CD8-positive, alpha-beta memory T cell (primary cell): ENCODE measurements around the gene CHD5. TPM values are rescaled to one million over a fixed set of nuclear protein-coding genes. Genes with fewer than 3 reads are reported as not detected.

ENCODE experiments used
- CTCF ChIA-PET: fragments of 350-600 bp; sonication (Branson Sonifier 250); formaldehyde crosslinking; loops from one replicate; lab custom pipeline; 2021; ENCODE audit warnings: antibody characterized with exemption; lab: Charles Lee
- POLR2A ChIA-PET: fragments of 350-600 bp; sonication (Branson Sonifier 250); formaldehyde crosslinking; loops from one replicate; lab custom pipeline; 2021; ENCODE audit warnings: antibody characterized with exemption; lab: Charles Lee
- DNase-seq, 5 donors: peaks; one replicate each; pipeline versions ENCODE4 v3.0.0 to v3.0.0-alpha.2; 2020 to 2022; ENCODE audit warnings: mixed read lengths in 1 of 5
- H3K27ac ChIP-seq: one replicate; pipeline ENCODE4 v1.7.0; 2013; ENCODE audit warnings: low read depth, mild to moderate bottlenecking, low read length, moderate library complexity
- H3K27me3 ChIP-seq: 2 replicates; pipeline ENCODE4 v1.7.0; 2013; ENCODE audit warnings: low read length, mild to moderate bottlenecking; ENCODE audit not compliant: insufficient read depth, poor library complexity, severe bottlenecking
- H3K36me3 ChIP-seq: 2 replicates; pipeline ENCODE4 v1.7.0; 2013; ENCODE audit warnings: mild to moderate bottlenecking, low read length, moderate library complexity; ENCODE audit not compliant: insufficient read depth
- H3K4me1 ChIP-seq: 2 replicates; pipeline ENCODE4 v1.7.0; 2013; ENCODE audit warnings: mild to moderate bottlenecking, low read length, moderate library complexity; ENCODE audit not compliant: insufficient read depth
- H3K4me3 ChIP-seq: 2 replicates; pipeline ENCODE4 v1.7.0; 2013; ENCODE audit warnings: mild to moderate bottlenecking, low read length
- H3K9me3 ChIP-seq: 2 replicates; pipeline ENCODE4 v1.7.0; 2013; ENCODE audit warnings: mild to moderate bottlenecking, low read length
- H3K27ac Mint-ChIP-seq, 8 donors: one replicate each; pipeline ENCODE4 v1.8.0; 2020 to 2021; ENCODE audit warnings: mixed read lengths in 8 of 8, mild to moderate bottlenecking in 6 of 8, inconsistent platforms in 3 of 8, moderate library complexity in 3 of 8
- H3K27me3 Mint-ChIP-seq, 2 donors: one replicate each; pipeline ENCODE4 v1.8.0; 2020 to 2021; ENCODE audit warnings: mixed read lengths in 2 of 2, mild to moderate bottlenecking in 1 of 2, moderate library complexity in 1 of 2
- H3K36me3 Mint-ChIP-seq, 3 donors: one replicate each; pipeline ENCODE4 v1.8.0; 2020 to 2021; ENCODE audit warnings: mixed read lengths in 3 of 3, inconsistent platforms in 1 of 3, mild to moderate bottlenecking in 1 of 3
- H3K4me1 Mint-ChIP-seq, 3 donors: one replicate each; pipeline ENCODE4 v1.8.0; 2020 to 2021; ENCODE audit warnings: mixed read lengths in 3 of 3, inconsistent platforms in 1 of 3, mild to moderate bottlenecking in 1 of 3
- H3K4me3 Mint-ChIP-seq, 7 donors: one replicate each; pipeline ENCODE4 v1.8.0; 2020 to 2021; ENCODE audit warnings: mixed read lengths in 7 of 7, mild to moderate bottlenecking in 6 of 7, moderate library complexity in 4 of 7, inconsistent platforms in 2 of 7
- H3K9me3 Mint-ChIP-seq, 5 donors: one replicate each; pipeline ENCODE4 v1.8.0; 2020 to 2022; ENCODE audit warnings: mixed read lengths in 5 of 5, mild to moderate bottlenecking in 3 of 5, moderate library complexity in 2 of 5, inconsistent platforms in 1 of 5
- polyA plus RNA-seq: library from polyadenylated mRNA; unstranded; fragments of 300-500 nt; fragmentation: Illumina TruSeq; gene quantifications from one replicate; pipeline ENCODE4 v1.2.3, GENCODE V29; 2021
- total RNA-seq, 2 experiments: library from RNA; stranded (reverse); gene quantifications; one replicate each; pipeline ENCODE4 v1.2.3, GENCODE V29; 2021

CHD5 gene
- total and polyA plus RNA-seq, 3 experiments from 2014 or later = 0.61 to 0.82 TPM; not detected in 1

- ChIA-PET POLR2A (no interaction called here), CTCF (no interaction called here)
- no peaks in the 10 kb centered on the region for H3K9me3 ChIP-seq
- Mint-ChIP-seq H3K36me3 (peaks cover 0 to under 1% (median 0%) of the 10 kb centered on the region in 3 donors), H3K4me3 (no peak overlapping the region), H3K4me1 (peaks cover 0 to 7% (median 0%) of the 10 kb centered on the region in 3 donors), H3K9me3 (no peaks in the 10 kb centered on the region), H3K27me3 (peaks cover 0 to 4% of the 10 kb centered on the region in 2 donors), H3K27ac (no peak overlapping the region)
- H3K4me3 ChIP-seq = no peak overlapping the region
- DNase-seq = no peak
- H3K27me3 ChIP-seq = no peaks in the 10 kb centered on the region
- H3K4me1 ChIP-seq = no peaks in the 10 kb centered on the region
- no peaks in the 10 kb centered on the region for H3K36me3 ChIP-seq
- H3K27ac ChIP-seq = no peak overlapping the region
These were observed 75.5 kb downstream of the CHD5 start for GRCh38 chr1:6104631-6105030.

GRCh38 chr1:6103854-6104530 lies 76.1 kb downstream of the CHD5 start:
- Histone ChIP-seq H3K4me3 (no peak overlapping the region), H3K27ac (no peak overlapping the region), H3K27me3 (no peaks in the 10 kb centered on the region), H3K4me1 (no peaks in the 10 kb centered on the region), H3K36me3 (no peaks in the 10 kb centered on the region), H3K9me3 (no peaks in the 10 kb centered on the region)
- H3K4me3 Mint-ChIP-seq = no peak overlapping the region
- peaks cover 0 to 5% (median 0%) of the 10 kb centered on the region in 3 donors for H3K36me3 Mint-ChIP-seq
- H3K4me1 Mint-ChIP-seq = peaks cover 0 to 7% (median 0%) of the 10 kb centered on the region in 3 donors
- H3K27me3 Mint-ChIP-seq = peaks cover 0 to 4% of the 10 kb centered on the region in 2 donors
- CTCF ChIA-PET = no interaction called here
- no peaks in the 10 kb centered on the region for H3K9me3 Mint-ChIP-seq
- POLR2A ChIA-PET = no interaction called here
- peak in 1 of 5 donors; percentile 44 for DNase-seq
- H3K27ac Mint-ChIP-seq = no peak overlapping the region

GRCh38 chr1:6103111-6103853 lies 76.8 kb downstream of the CHD5 start:
- no peak overlapping the region for H3K4me3 Mint-ChIP-seq
- no peaks in the 10 kb centered on the region for H3K36me3 ChIP-seq
- ChIA-PET POLR2A (no interaction called here), CTCF (no interaction called here)
- DNase-seq = peak in 1 of 5 donors; percentile 44
- H3K27me3 Mint-ChIP-seq = peaks cover 0 to 5% of the 10 kb centered on the region in 2 donors
- no peak overlapping the region for H3K27ac ChIP-seq
- no peaks in the 10 kb centered on the region for H3K9me3 Mint-ChIP-seq
- H3K9me3 ChIP-seq = no peaks in the 10 kb centered on the region
- H3K27me3 ChIP-seq = no peaks in the 10 kb centered on the region
- H3K36me3 Mint-ChIP-seq = peaks cover 0 to 10% (median 4%) of the 10 kb centered on the region in 3 donors
- H3K4me3 ChIP-seq = no peak overlapping the region
- peaks cover 0 to 10% (median 0%) of the 10 kb centered on the region in 3 donors for H3K4me1 Mint-ChIP-seq
- no peak overlapping the region for H3K27ac Mint-ChIP-seq
- no peaks in the 10 kb centered on the region for H3K4me1 ChIP-seq

- Histone ChIP-seq H3K36me3 (no peaks in the 10 kb centered on the region), H3K9me3 (no peaks in the 10 kb centered on the region), H3K27ac (no peak overlapping the region), H3K27me3 (no peaks in the 10 kb centered on the region), H3K4me1 (no peaks in the 10 kb centered on the region), H3K4me3 (no peak overlapping the region)
- Mint-ChIP-seq H3K4me3 (no peak overlapping the region), H3K4me1 (peaks cover 0 to 10% (median 0%) of the 10 kb centered on the region in 3 donors), H3K27me3 (peaks cover 0 to 4% of the 10 kb centered on the region in 2 donors), H3K9me3 (no peaks in the 10 kb centered on the region), H3K27ac (no peak overlapping the region), H3K36me3 (peaks cover 0 to 18% (median 4%) of the 10 kb centered on the region in 3 donors)
- ChIA-PET CTCF (no interaction called here), POLR2A (no interaction called here)
- DNase-seq = peak in 1 of 5 donors; percentile 43
These were observed 77.6 kb downstream of the CHD5 start for GRCh38 chr1:6102532-6102845.

GRCh38 chr1:6101826-6102531 lies 78.1 kb downstream of the CHD5 start:
- Mint-ChIP-seq H3K4me3 (no peak overlapping the region), H3K27me3 (peaks cover 0 to 4% of the 10 kb centered on the region in 2 donors), H3K27ac (no peak overlapping the region), H3K36me3 (peaks cover 0 to 23% (median 4%) of the 10 kb centered on the region in 3 donors), H3K4me1 (peaks cover 0 to 10% (median 0%) of the 10 kb centered on the region in 3 donors), H3K9me3 (no peaks in the 10 kb centered on the region)
- no peaks in the 10 kb centered on the region for H3K36me3 ChIP-seq
- DNase-seq = peak in 1 of 5 donors; percentile 31
- no peak overlapping the region for H3K4me3 ChIP-seq
- ChIA-PET POLR2A (no interaction called here), CTCF (no interaction called here)
- H3K9me3 ChIP-seq = no peaks in the 10 kb centered on the region
- no peak overlapping the region for H3K27ac ChIP-seq
- H3K27me3 ChIP-seq = no peaks in the 10 kb centered on the region
- no peaks in the 10 kb centered on the region for H3K4me1 ChIP-seq

- H3K27me3 ChIP-seq = no peaks in the 10 kb centered on the region
- Mint-ChIP-seq H3K36me3 (peaks cover 0 to 31% (median 4%) of the 10 kb centered on the region in 3 donors), H3K27me3 (peaks cover 0 to 4% of the 10 kb centered on the region in 2 donors), H3K9me3 (no peaks in the 10 kb centered on the region), H3K4me1 (peaks cover 0 to 10% (median 0%) of the 10 kb centered on the region in 3 donors), H3K4me3 (no peak overlapping the region), H3K27ac (peak overlapping the region in 1 of 8 donors; percentile 52)
- H3K27ac ChIP-seq = no peak overlapping the region
- CTCF ChIA-PET = no interaction called here
- peak in 1 of 5 donors; percentile 41 for DNase-seq
- POLR2A ChIA-PET = no interaction called here
- no peaks in the 10 kb centered on the region for H3K9me3 ChIP-seq
- H3K4me1 ChIP-seq = no peaks in the 10 kb centered on the region
- H3K36me3 ChIP-seq = no peaks in the 10 kb centered on the region
- H3K4me3 ChIP-seq = no peak overlapping the region
These were observed 79.0 kb downstream of the CHD5 start for GRCh38 chr1:6100861-6101783.

GRCh38 chr1:6099787-6100765 lies 80.0 kb downstream of the CHD5 start:
- peaks cover 0 to 10% (median 0%) of the 10 kb centered on the region in 3 donors for H3K4me1 Mint-ChIP-seq
- H3K4me3 Mint-ChIP-seq = no peak overlapping the region
- peaks cover 0 to 4% of the 10 kb centered on the region in 2 donors for H3K27me3 Mint-ChIP-seq
- Histone ChIP-seq H3K9me3 (no peaks in the 10 kb centered on the region), H3K27me3 (no peaks in the 10 kb centered on the region), H3K36me3 (no peaks in the 10 kb centered on the region), H3K27ac (no peak overlapping the region), H3K4me1 (no peaks in the 10 kb centered on the region), H3K4me3 (no peak overlapping the region)
- no peaks in the 10 kb centered on the region for H3K9me3 Mint-ChIP-seq
- peaks cover 0 to 35% (median 4%) of the 10 kb centered on the region in 3 donors for H3K36me3 Mint-ChIP-seq
- POLR2A ChIA-PET = no interaction called here
- peak in 1 of 5 donors; percentile 55 for DNase-seq
- CTCF ChIA-PET = no interaction called here
- H3K27ac Mint-ChIP-seq = peak overlapping the region in 2 of 8 donors; percentile 52
